ENCODE data around the gene SLC6A18.

DNA sequence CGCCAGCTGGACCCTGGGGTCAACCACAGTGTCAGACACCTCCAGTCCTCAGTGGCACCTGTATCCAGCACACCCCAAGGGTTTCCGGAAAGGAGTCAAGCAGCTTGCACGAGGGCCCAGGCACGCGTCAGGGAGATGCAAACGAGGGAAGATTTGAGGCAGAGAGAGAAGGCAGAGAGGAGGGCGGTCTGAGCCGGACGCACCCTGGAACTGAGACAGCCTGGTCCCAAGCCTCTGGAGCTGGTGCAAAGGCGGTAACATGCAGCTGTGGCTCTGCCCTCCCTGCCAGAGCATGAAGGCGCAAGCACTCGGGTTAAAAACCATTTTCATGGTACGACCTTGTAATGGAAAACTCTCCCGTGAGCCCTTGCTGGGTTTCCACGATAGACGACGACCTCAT, 32.2 kb downstream of the SLC6A18 start:
- TF ChIP-seq, protein P1, sequence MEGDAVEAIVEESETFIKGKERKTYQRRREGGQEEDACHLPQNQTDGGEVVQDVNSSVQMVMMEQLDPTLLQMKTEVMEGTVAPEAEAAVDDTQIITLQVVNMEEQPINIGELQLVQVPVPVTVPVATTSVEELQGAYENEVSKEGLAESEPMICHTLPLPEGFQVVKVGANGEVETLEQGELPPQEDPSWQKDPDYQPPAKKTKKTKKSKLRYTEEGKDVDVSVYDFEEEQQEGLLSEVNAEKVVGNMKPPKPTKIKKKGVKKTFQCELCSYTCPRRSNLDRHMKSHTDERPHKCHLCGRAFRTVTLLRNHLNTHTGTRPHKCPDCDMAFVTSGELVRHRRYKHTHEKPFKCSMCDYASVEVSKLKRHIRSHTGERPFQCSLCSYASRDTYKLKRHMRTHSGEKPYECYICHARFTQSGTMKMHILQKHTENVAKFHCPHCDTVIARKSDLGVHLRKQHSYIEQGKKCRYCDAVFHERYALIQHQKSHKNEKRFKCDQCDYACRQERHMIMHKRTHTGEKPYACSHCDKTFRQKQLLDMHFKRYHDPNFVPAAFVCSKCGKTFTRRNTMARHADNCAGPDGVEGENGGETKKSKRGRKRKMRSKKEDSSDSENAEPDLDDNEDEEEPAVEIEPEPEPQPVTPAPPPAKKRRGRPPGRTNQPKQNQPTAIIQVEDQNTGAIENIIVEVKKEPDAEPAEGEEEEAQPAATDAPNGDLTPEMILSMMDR (tag by site-specific recombination; IDR thresholded peaks at IDR 0.05), result no peak
- no peak for TF ChIP-seq ZNF184 (tag by site-specific recombination; IDR thresholded peaks at IDR 0.05)
